Measurements from ENCODE around the gene PCDH9.

- no peak for TF ChIP-seq POLR2AphosphoS5 (IDR thresholded peaks at IDR 0.05; ENCODE audit: borderline replicate concordance, low read depth, low read length)
- TF ChIP-seq EZH2 (IDR thresholded peaks at IDR 0.05): no peak
Observed at GRCh38 chr13:67097892-67098452, 132.2 kb downstream of the PCDH9 start.
